ENCODE data around the gene KRT15. TPM values are rescaled to one million over a fixed set of nuclear protein-coding genes. Genes with fewer than 3 reads are reported as not detected.

KRT15 gene
- polyA plus RNA-seq, 1 donor (not counting 4 experiments of a cell fraction or from before 2014, with no cell fraction given) = 729 TPM

DNA sequence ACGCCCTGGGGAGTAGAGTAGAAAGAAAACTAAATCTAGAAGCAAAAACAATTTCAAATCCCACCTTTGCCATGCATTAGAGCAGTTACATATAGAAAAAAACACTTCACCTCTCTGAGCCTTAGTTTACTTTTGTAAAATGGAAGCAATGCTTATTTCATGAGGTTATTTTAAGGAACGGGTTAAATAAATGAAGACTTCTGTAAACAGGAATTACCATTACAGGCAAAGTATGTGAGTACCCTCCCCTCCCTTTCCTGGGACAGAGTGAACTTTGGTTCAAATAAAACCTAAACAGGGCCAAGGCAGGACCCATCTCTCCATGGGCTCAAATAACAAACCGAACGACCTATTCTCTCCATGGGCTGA is 4.5 kb upstream of the KRT15 start:
- H3K27ac ChIP-seq (ENCODE audit: control insufficient read depth, insufficient read depth, low read length) = no peak overlapping the region

DNA sequence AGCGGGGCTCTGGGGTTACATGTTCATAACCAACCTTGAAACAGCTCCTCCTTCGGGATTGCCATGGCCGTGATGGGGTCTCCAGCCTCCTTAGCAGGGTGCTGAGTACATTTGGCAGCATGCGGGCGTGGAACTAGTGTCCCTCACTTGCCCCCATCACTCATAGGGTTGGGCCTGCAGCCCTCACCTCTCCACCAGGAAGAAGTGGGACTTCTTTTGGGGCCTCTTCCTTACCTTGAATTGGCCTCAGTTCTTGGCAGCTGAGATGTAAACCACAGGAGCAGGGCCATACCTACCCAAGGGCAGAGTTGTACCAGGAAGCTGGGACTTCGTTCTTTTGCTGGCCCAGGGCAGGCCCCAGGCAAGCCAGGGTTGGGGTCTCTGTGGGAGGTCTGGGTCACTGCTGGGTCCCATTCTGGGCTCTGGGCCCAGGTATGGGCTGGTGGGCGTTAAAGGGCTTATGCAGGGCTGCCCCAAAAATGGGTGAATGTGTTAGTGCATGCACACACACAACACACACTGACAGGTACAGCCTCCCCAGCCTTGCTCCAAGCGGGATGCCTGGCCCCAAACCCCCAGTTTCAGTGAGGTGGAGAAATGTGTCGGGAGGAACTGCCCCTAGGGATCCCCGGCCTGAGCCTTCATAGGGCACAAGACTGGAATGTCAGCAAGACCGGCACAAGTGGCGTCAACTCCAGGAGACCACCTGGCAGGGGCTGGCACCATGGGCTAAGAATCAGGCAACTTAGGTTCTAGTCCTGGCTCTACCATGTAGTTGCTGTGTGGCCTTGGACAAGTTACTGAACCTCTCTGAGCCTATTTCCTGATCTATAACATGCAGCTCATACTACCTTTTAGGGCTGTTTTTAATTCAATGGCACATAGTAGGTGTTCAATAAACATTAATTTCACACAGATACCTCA is 3.9 kb upstream of the KRT15 start:
- Histone ChIP-seq H2AFZ (ENCODE audit: control insufficient read depth, low read length) (no peak overlapping the region), H3K4me1 (ENCODE audit: control insufficient read depth, extremely low read depth, insufficient read depth, low read length) (peaks cover 64% of the 10 kb centered on the region), H3K79me2 (ENCODE audit: control insufficient read depth, insufficient read depth, low read length) (no peaks in the 10 kb centered on the region), H3K9ac (ENCODE audit: control insufficient read depth, extremely low read depth, insufficient read depth, low read length) (peak overlapping the region; percentile 36), H3K27ac (ENCODE audit: control insufficient read depth, insufficient read depth, low read length) (peak overlapping the region; percentile 82), H3K36me3 (ENCODE audit: control insufficient read depth in 2 of 2, extremely low read depth in 1 of 2, insufficient read depth in 2 of 2, low read length in 2 of 2) (peaks cover 0 to under 1% of the 10 kb centered on the region in 2 experiments), H3K9me1 (ENCODE audit: control insufficient read depth, extremely low read depth, insufficient read depth, low read length) (no peaks in the 10 kb centered on the region), H3K4me3 (ENCODE audit: control insufficient read depth in 2 of 3, extremely low read depth in 1 of 3, insufficient read depth in 2 of 3, low read depth in 1 of 3, low read length in 3 of 3) (no peak overlapping the region), H3K9me3 (ENCODE audit: control insufficient read depth, low read depth, low read length) (no peaks in the 10 kb centered on the region), H4K20me1 (ENCODE audit: control insufficient read depth, extremely low read depth, insufficient read depth, low read length) (no peaks in the 10 kb centered on the region), H3K27me3 (ENCODE audit: control insufficient read depth, extremely low read depth, insufficient read depth, low read length) (peaks cover 5% of the 10 kb centered on the region), H3K4me2 (ENCODE audit: control insufficient read depth, extremely low read depth, insufficient read depth, low read depth, low read length) (peak overlapping the region; percentile 57)
- DNase-seq (ENCODE audit: low read depth, low spot score) (no peak), FAIRE-seq (peak; percentile 58)
- TF ChIP-seq, protein P1, sequence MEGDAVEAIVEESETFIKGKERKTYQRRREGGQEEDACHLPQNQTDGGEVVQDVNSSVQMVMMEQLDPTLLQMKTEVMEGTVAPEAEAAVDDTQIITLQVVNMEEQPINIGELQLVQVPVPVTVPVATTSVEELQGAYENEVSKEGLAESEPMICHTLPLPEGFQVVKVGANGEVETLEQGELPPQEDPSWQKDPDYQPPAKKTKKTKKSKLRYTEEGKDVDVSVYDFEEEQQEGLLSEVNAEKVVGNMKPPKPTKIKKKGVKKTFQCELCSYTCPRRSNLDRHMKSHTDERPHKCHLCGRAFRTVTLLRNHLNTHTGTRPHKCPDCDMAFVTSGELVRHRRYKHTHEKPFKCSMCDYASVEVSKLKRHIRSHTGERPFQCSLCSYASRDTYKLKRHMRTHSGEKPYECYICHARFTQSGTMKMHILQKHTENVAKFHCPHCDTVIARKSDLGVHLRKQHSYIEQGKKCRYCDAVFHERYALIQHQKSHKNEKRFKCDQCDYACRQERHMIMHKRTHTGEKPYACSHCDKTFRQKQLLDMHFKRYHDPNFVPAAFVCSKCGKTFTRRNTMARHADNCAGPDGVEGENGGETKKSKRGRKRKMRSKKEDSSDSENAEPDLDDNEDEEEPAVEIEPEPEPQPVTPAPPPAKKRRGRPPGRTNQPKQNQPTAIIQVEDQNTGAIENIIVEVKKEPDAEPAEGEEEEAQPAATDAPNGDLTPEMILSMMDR (optimal IDR thresholded peaks at IDR 0.05 in 1 of 3, IDR thresholded peaks at IDR 0.05 in 1 of 3, conservative IDR thresholded peaks at IDR 0.05 in 1 of 3; ENCODE audit: extremely low read depth in 1 of 3, insufficient read depth in 2 of 3, low read length in 3 of 3) = no peak
- no peak for TF ChIP-seq EZH2 (IDR thresholded peaks at IDR 0.05; ENCODE audit: low read length)
- dilution Hi-C loops (cut with MboI; ENCODE audit: extremely low pct_ligation_motif_present, low sequenced_read_pairs) = no loop called here

More for the DNA sequence above, 4.5 kb upstream of the KRT15 start:
- Histone ChIP-seq H3K79me2 (ENCODE audit: control insufficient read depth, insufficient read depth, low read length) (no peaks in the 10 kb centered on the region), H3K36me3 (ENCODE audit: control insufficient read depth in 2 of 2, extremely low read depth in 1 of 2, insufficient read depth in 2 of 2, low read length in 2 of 2) (no peaks in the 10 kb centered on the region), H3K9me3 (ENCODE audit: control insufficient read depth, low read depth, low read length) (no peaks in the 10 kb centered on the region), H3K27me3 (ENCODE audit: control insufficient read depth, extremely low read depth, insufficient read depth, low read length) (peaks cover 10% of the 10 kb centered on the region), H3K4me3 (ENCODE audit: control insufficient read depth in 2 of 3, extremely low read depth in 1 of 3, insufficient read depth in 2 of 3, low read depth in 1 of 3, low read length in 3 of 3) (no peak overlapping the region), H3K4me2 (ENCODE audit: control insufficient read depth, extremely low read depth, insufficient read depth, low read depth, low read length) (peak overlapping the region; percentile 13), H3K9ac (ENCODE audit: control insufficient read depth, extremely low read depth, insufficient read depth, low read length) (no peak overlapping the region), H2AFZ (ENCODE audit: control insufficient read depth, low read length) (no peak overlapping the region), H3K4me1 (ENCODE audit: control insufficient read depth, extremely low read depth, insufficient read depth, low read length) (peaks cover 57% of the 10 kb centered on the region), H3K9me1 (ENCODE audit: control insufficient read depth, extremely low read depth, insufficient read depth, low read length) (no peaks in the 10 kb centered on the region), H4K20me1 (ENCODE audit: control insufficient read depth, extremely low read depth, insufficient read depth, low read length) (no peaks in the 10 kb centered on the region)
- FAIRE-seq (no peak), DNase-seq (ENCODE audit: low read depth, low spot score) (no peak)
- TF ChIP-seq, protein P1 (optimal IDR thresholded peaks at IDR 0.05 in 1 of 3, IDR thresholded peaks at IDR 0.05 in 1 of 3, conservative IDR thresholded peaks at IDR 0.05 in 1 of 3; ENCODE audit: extremely low read depth in 1 of 3, insufficient read depth in 2 of 3, low read length in 3 of 3) = no peak
- no peak for TF ChIP-seq EZH2 (IDR thresholded peaks at IDR 0.05; ENCODE audit: low read length)
- dilution Hi-C loops (cut with MboI; ENCODE audit: extremely low pct_ligation_motif_present, low sequenced_read_pairs) = no loop called here
